Esophagus muscularis mucosa (tissue), 4 donors: Measurements from ENCODE around the gene CLEC1A. TPM values are rescaled to one million over a fixed set of nuclear protein-coding genes. Genes with fewer than 3 reads are reported as not detected.

Experiments used
- DNase-seq: peaks from one replicate; pipeline ENCODE4 v3.0.0-alpha.2; 2017; ENCODE audit errors: extremely low spot score
- H3K27ac ChIP-seq, 4 donors: fragments of 200-600 bp; sonication (generic); replicated peaks in 1 of 4; 1 replicate in 3 of 4; 2 replicates in 1 of 4; pipeline ENCODE4 v1.5.1; 2016 to 2019; ENCODE audit warnings: mild to moderate bottlenecking in 1 of 4
- H3K27me3 ChIP-seq, 4 donors: fragments of 200-600 bp; sonication (generic); one replicate each; pipeline versions ENCODE4 v1.5.1 to v1.6.0; 2016 to 2019
- H3K36me3 ChIP-seq, 4 donors: fragments of 200-600 bp; sonication (generic); one replicate each; pipeline ENCODE4 v1.5.1; 2016 to 2019
- H3K4me1 ChIP-seq, 4 donors: fragments of 200-600 bp; sonication (generic); one replicate each; pipeline ENCODE4 v1.5.1; 2016 to 2019
- H3K4me3 ChIP-seq, 4 donors: fragments of 200-600 bp; sonication (generic); 1 replicate in 2 of 4; 2 replicates in 2 of 4; pipeline ENCODE4 v1.5.1; 2016 to 2019; ENCODE audit warnings: mild to moderate bottlenecking in 4 of 4, moderate library complexity in 1 of 4
- H3K9me3 ChIP-seq, 4 donors: fragments of 200-600 bp; sonication (generic); 1 replicate in 3 of 4; 2 replicates in 1 of 4; pipeline ENCODE4 v1.5.1; 2016 to 2019
- EP300 ChIP-seq: sonication (generic); formaldehyde crosslinking; IDR thresholded peaks from one replicate; pipeline ENCODE4 v1.6.1; 2017; ENCODE audit warnings: antibody characterized with exemption
- POLR2A ChIP-seq: fragments of 450-650 bp; IDR thresholded peaks from one replicate; pipeline ENCODE4 v1.6.1; 2017; ENCODE audit warnings: antibody characterized with exemption, moderate library complexity, mild to moderate bottlenecking, low read depth
- POLR2AphosphoS5 ChIP-seq, 2 donors: sonication (generic); formaldehyde crosslinking; IDR thresholded peaks; one replicate each; pipeline ENCODE4 v1.6.1; 2017; ENCODE audit warnings: antibody characterized with exemption in 2 of 2
- WGBS: methylation state at CpG from one replicate; pipeline ENCODE4 v1.1.5; 2018; 5-methylcytosine and 5-hydroxymethylcytosine counted together
- intact Hi-C: fragments of 100-400 bp; cut with DNase I; formaldehyde crosslinking; loops from one replicate; pipeline ENCODE4 v1.15.1; 2023
- total RNA-seq, 4 donors: library from RNA; depleted of rRNA; stranded (reverse); fragments of >200 nt; gene quantifications; one replicate each; pipeline versions ENCODE4 v1.1.0 to v1.2.1, GENCODE V29; 2016
- TF ChIP-seq, protein P1 (sequence below), 3 experiments: fragments of 200-600 bp in 2 of 3; fragments of 450-650 bp in 1 of 3; sonication (generic) in 2 of 3; IDR thresholded peaks; one replicate each; pipeline ENCODE4 v1.5.1; 2017 to 2019; ENCODE audit warnings: antibody characterized with exemption in 3 of 3, mild to moderate bottlenecking in 2 of 3, moderate library complexity in 1 of 3

The CLEC1A gene
- total RNA-seq, 4 donors from 2014 or later: 1.7 to 8.3 (median 4.7) TPM

DNA sequence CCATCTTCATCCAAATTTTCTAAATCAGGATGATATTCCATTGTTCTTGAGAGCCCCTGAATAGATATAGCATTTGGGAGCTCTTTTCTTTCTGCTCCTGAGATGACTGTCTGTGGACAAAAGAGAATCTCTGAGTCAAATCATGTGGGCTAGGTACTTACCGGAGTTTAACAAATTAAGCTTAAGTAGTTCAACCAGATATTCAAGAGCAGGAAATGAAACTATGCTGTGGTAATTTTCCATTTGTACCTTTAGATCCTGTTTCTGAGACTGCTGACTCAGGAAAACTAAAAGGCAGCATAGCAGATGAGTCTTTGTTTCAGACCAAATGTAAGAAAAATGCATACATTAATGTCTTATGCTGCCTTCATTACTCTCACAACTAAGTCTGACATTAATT is 31.3 kb upstream of the CLEC1A start, which contains the start of gene CLEC7A:
Gene CLEC7A, minus strand, starts transcription at position 158 of the 400 bp plus-strand sequence. Its CDS starts 117 bp downstream, at position 41.
- Histone ChIP-seq H3K27me3 (no peaks in the 10 kb centered on the region), H3K9me3 (no peaks in the 10 kb centered on the region), H3K27ac (peak within 1 kb of the TSS; percentile 6 to 37 (median 29)), H3K36me3 (no peaks in the 10 kb centered on the region), H3K4me1 (peaks cover 0 to 18% (median 3%) of the 10 kb centered on the region in 4 donors), H3K4me3 (peak within 1 kb of the TSS; percentile 7 to 35 (median 17))
- DNase-seq: no peak
- intact Hi-C loops: no loop called here
- TF ChIP-seq EP300 (no peak), POLR2AphosphoS5 (IDR thresholded peaks at IDR 0.05) (no peak), POLR2A (no peak)
- TF ChIP-seq, protein P1, sequence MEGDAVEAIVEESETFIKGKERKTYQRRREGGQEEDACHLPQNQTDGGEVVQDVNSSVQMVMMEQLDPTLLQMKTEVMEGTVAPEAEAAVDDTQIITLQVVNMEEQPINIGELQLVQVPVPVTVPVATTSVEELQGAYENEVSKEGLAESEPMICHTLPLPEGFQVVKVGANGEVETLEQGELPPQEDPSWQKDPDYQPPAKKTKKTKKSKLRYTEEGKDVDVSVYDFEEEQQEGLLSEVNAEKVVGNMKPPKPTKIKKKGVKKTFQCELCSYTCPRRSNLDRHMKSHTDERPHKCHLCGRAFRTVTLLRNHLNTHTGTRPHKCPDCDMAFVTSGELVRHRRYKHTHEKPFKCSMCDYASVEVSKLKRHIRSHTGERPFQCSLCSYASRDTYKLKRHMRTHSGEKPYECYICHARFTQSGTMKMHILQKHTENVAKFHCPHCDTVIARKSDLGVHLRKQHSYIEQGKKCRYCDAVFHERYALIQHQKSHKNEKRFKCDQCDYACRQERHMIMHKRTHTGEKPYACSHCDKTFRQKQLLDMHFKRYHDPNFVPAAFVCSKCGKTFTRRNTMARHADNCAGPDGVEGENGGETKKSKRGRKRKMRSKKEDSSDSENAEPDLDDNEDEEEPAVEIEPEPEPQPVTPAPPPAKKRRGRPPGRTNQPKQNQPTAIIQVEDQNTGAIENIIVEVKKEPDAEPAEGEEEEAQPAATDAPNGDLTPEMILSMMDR (IDR thresholded peaks at IDR 0.05): no peak
- WGBS: 81% methylated on average over 1 of the region's 1 CpG

DNA sequence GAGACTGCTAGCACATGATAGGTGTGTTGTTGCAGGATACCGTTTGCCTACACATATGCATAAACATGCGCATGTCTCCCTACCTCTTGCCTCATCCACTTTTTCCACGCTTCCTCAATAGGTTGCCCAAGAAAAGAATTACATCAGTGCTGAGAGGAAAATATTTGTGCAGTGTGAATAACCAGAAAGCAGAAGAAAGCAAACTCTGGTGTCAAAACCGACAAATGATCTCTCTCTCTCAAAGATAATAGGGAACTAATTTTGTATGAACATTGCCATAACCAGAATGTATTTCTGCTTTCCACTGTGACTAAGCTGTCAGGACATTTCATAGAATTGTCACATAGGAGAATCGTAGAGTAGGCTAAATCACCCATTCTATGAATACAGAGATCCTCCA is 29.9 kb upstream of the CLEC1A start:
- H3K4me3 ChIP-seq: peak overlapping the region in 1 of 4 donors; percentile 28

DNA sequence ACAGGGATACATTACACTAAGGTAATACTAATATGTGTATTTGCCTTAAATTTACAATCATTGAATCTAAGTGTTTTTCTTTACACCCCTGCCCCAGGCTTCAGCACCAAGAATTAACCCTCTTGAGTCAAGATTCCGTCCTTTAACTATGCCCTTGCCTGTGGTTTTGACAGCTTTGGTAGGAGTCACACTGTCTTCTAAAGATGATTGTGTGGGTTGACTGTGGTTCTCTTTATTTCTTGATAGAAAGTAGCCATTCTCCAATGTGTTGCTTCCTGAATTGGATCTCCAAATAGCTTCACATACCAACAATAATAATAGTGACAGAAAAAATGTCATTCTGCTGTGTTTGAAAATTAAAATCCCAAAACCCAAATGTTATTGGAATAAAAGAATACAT is 27.6 kb upstream of the CLEC1A start:
- Histone ChIP-seq H3K27ac (no peak overlapping the region), H3K27me3 (no peaks in the 10 kb centered on the region), H3K9me3 (no peaks in the 10 kb centered on the region), H3K4me3 (no peak overlapping the region), H3K4me1 (peaks cover 0 to 5% (median 0%) of the 10 kb centered on the region in 4 donors), H3K36me3 (no peaks in the 10 kb centered on the region)
- WGBS: 91% methylated on average over 1 of the region's 1 CpG
- intact Hi-C loops: no loop called here
- DNase-seq: no peak
- TF ChIP-seq POLR2A (no peak), POLR2AphosphoS5 (IDR thresholded peaks at IDR 0.05) (no peak), EP300 (no peak)
- TF ChIP-seq, protein P1 (IDR thresholded peaks at IDR 0.05): no peak

More for the DNA sequence above, 29.9 kb upstream of the CLEC1A start:
- TF ChIP-seq EP300 (no peak), POLR2AphosphoS5 (IDR thresholded peaks at IDR 0.05) (peak in 1 of 2 donors; percentile 50)
- DNase-seq: no peak
- Histone ChIP-seq H3K9me3 (no peaks in the 10 kb centered on the region), H3K27ac (peak overlapping the region in 1 of 4 donors; percentile 37), H3K36me3 (no peaks in the 10 kb centered on the region), H3K4me1 (peaks cover 0 to 18% (median 3%) of the 10 kb centered on the region in 4 donors), H3K27me3 (no peaks in the 10 kb centered on the region)
- intact Hi-C loops: no loop called here
- 69% methylated on average over 5 of the region's 5 CpGs for WGBS

DNA sequence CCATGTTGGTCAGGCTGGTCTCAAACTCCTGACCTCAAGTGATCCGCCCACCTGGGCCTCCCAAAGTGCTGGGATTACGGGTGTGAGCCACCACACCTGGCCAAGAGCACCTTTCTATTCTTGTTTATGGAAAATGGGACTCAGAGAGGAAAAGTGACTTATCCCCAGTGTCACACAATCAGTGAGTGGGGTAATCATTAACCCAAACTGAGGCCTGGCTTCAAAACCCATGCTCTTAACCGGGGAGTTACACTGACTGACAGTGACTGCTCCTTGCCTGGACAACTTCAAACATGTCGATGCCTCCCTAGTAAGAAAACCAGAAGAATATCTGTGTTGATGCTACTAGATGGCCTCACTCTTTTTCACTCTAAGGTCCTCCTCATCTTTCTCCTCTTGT is 23.9 kb upstream of the CLEC1A start:
- intact Hi-C loops: no loop called here
- H3K9me3 ChIP-seq: no peaks in the 10 kb centered on the region
- H3K27ac ChIP-seq: no peak overlapping the region
- no peaks in the 10 kb centered on the region for H3K4me1 ChIP-seq
- no peaks in the 10 kb centered on the region for H3K36me3 ChIP-seq
- TF ChIP-seq, protein P1 (IDR thresholded peaks at IDR 0.05): no peak
- TF ChIP-seq EP300 (no peak), POLR2A (no peak), POLR2AphosphoS5 (IDR thresholded peaks at IDR 0.05) (no peak)
- H3K27me3 ChIP-seq: no peaks in the 10 kb centered on the region
- no peak overlapping the region for H3K4me3 ChIP-seq
- 85% methylated on average over 4 of the region's 4 CpGs for WGBS
- DNase-seq: no peak

DNA sequence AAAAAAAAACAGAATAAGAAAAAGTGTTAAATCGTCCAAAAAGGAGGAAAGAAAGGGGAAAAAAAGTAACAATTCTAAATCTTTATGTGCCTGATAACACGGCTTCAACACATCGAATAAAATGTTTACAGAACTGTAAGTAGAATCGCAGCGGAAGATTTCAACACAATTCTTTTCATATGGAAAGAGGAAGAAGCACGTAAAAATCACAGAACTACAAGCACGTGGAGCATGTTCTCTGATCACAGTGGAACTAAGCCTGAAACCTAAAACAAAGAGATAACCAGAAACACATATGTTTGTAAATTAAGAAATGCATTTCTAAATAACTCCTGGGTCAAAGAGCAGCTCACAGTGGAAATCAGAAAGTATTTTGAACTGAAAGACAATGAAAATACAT is 22.5 kb upstream of the CLEC1A start:
- no peak overlapping the region for H3K27ac ChIP-seq
- intact Hi-C loops: no loop called here
- no peaks in the 10 kb centered on the region for H3K4me1 ChIP-seq
- WGBS: 75% methylated on average over 7 of the region's 7 CpGs
- no peaks in the 10 kb centered on the region for H3K9me3 ChIP-seq
- TF ChIP-seq POLR2AphosphoS5 (IDR thresholded peaks at IDR 0.05) (no peak), POLR2A (no peak), EP300 (no peak)
- TF ChIP-seq, protein P1 (IDR thresholded peaks at IDR 0.05): no peak
- DNase-seq: no peak
- H3K4me3 ChIP-seq: no peak overlapping the region
- no peaks in the 10 kb centered on the region for H3K36me3 ChIP-seq
- H3K27me3 ChIP-seq: no peaks in the 10 kb centered on the region
